Glutamatergic neuron (in vitro differentiated cells): ENCODE results near the gene CENPM. TPM values are rescaled to one million over a fixed set of nuclear protein-coding genes. Genes with fewer than 3 reads are reported as not detected.

ENCODE experiments used
- DNase-seq: peaks from one replicate; pipeline ENCODE4 v3.0.0; 2022
- H3K27ac Mint-ChIP-seq: one replicate; pipeline ENCODE4 v1.8.0; 2020; ENCODE audit warnings: mild to moderate bottlenecking, mixed read lengths, inconsistent platforms; ENCODE audit not compliant: unreplicated experiment
- H3K27me3 Mint-ChIP-seq: one replicate; pipeline ENCODE4 v1.8.0; 2020; ENCODE audit warnings: mild to moderate bottlenecking, moderate library complexity, mixed read lengths, inconsistent platforms; ENCODE audit not compliant: unreplicated experiment
- H3K36me3 Mint-ChIP-seq: one replicate; pipeline ENCODE4 v1.8.0; 2020; ENCODE audit warnings: mild to moderate bottlenecking, mixed read lengths, inconsistent platforms; ENCODE audit not compliant: unreplicated experiment
- H3K4me1 Mint-ChIP-seq: one replicate; pipeline ENCODE4 v1.8.0; 2020; ENCODE audit warnings: mild to moderate bottlenecking, low read depth, mixed read lengths, inconsistent platforms; ENCODE audit not compliant: unreplicated experiment
- H3K4me3 Mint-ChIP-seq: one replicate; pipeline ENCODE4 v1.8.0; 2020; ENCODE audit warnings: mild to moderate bottlenecking, mixed read lengths, inconsistent platforms; ENCODE audit not compliant: unreplicated experiment
- H3K9me3 Mint-ChIP-seq: one replicate; pipeline ENCODE4 v1.8.0; 2020; ENCODE audit warnings: mild to moderate bottlenecking, moderate library complexity, mixed read lengths, inconsistent platforms; ENCODE audit not compliant: unreplicated experiment
- CTCF ChIP-seq: fragments of 200-600 bp; sonication (generic); IDR thresholded peaks from one replicate; pipeline ENCODE4 v1.5.0; 2021; ENCODE audit not compliant: partially characterized antibody, unreplicated experiment
- total RNA-seq: library from RNA; stranded (reverse); fragmentation: NEBNext Ultra II Directional; extraction: Animal tissue kit (Norgen Biotek cat#: 25700); gene quantifications from one replicate; pipeline ENCODE4 v1.2.1, GENCODE V29; 2021; ENCODE audit not compliant: unreplicated experiment

CENPM gene
- total RNA-seq, 1 donor from 2014 or later, result 3.4 TPM

GRCh38 chr22:41978732-41979131 lies 31.8 kb upstream of the CENPM start:
- TF ChIP-seq CTCF, result no peak
- Mint-ChIP-seq H3K4me3 (peak overlapping the region; percentile 89), H3K36me3 (peaks cover 12% of the 10 kb centered on the region), H3K4me1 (peaks cover 14% of the 10 kb centered on the region), H3K9me3 (peaks cover 6% of the 10 kb centered on the region), H3K27ac (no peak overlapping the region), H3K27me3 (peaks cover 20% of the 10 kb centered on the region)
- no peak for DNase-seq

GRCh38 chr22:41976961-41977566 lies 30.1 kb upstream of the CENPM start:
- peaks cover 5% of the 10 kb centered on the region for H3K36me3 Mint-ChIP-seq
- peak overlapping the region; percentile 84 for H3K27ac Mint-ChIP-seq
- H3K9me3 Mint-ChIP-seq, result peaks cover 4% of the 10 kb centered on the region
- H3K4me1 Mint-ChIP-seq, result peaks cover 14% of the 10 kb centered on the region
- peak overlapping the region; percentile 89 for H3K4me3 Mint-ChIP-seq
- H3K27me3 Mint-ChIP-seq, result peaks cover 20% of the 10 kb centered on the region
- TF ChIP-seq CTCF, result no peak
- peak; percentile 70 for DNase-seq

- Mint-ChIP-seq H3K27ac (peak overlapping the region; percentile 60), H3K9me3 (peaks cover 4% of the 10 kb centered on the region), H3K27me3 (peaks cover 20% of the 10 kb centered on the region), H3K4me1 (peaks cover 14% of the 10 kb centered on the region), H3K36me3 (peaks cover 5% of the 10 kb centered on the region), H3K4me3 (peak overlapping the region; percentile 62)
- DNase-seq, result peak; percentile 64
- TF ChIP-seq CTCF, result no peak
Observed at GRCh38 chr22:41976070-41976901, 29.3 kb upstream of the CENPM start.

- Mint-ChIP-seq H3K4me1 (peaks cover 14% of the 10 kb centered on the region), H3K9me3 (peaks cover 4% of the 10 kb centered on the region), H3K27ac (peak overlapping the region; percentile 60), H3K4me3 (peak overlapping the region; percentile 62), H3K36me3 (peaks cover 5% of the 10 kb centered on the region), H3K27me3 (peaks cover 20% of the 10 kb centered on the region)
- no peak for DNase-seq
- TF ChIP-seq CTCF, result no peak
Observed at GRCh38 chr22:41975299-41976069, 28.5 kb upstream of the CENPM start.
